Measurements from ENCODE around the gene ZBED1.

DNA sequence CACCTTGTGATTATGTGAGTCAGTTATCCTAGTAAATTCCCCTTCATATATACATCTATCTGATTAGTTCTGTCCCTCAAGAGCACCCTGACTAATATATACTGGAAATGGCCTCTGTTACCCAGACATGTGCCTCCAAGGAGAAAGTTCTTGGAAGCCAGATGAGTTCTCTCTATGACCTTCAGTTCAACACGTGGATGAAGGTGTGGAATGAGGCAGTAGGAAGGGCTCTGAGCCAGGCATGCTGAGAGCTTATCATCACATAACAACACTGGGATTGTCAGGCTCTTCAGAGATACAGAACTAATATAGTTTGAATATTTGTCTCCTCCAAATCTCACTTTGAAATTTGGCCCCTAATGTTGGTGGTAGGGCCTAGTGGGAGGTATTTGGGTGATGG lies 44.4 kb upstream of the ZBED1 start:
- no peak for TF ChIP-seq POLR2A (IDR thresholded peaks at IDR 0.05)
- TF ChIP-seq, protein P1, sequence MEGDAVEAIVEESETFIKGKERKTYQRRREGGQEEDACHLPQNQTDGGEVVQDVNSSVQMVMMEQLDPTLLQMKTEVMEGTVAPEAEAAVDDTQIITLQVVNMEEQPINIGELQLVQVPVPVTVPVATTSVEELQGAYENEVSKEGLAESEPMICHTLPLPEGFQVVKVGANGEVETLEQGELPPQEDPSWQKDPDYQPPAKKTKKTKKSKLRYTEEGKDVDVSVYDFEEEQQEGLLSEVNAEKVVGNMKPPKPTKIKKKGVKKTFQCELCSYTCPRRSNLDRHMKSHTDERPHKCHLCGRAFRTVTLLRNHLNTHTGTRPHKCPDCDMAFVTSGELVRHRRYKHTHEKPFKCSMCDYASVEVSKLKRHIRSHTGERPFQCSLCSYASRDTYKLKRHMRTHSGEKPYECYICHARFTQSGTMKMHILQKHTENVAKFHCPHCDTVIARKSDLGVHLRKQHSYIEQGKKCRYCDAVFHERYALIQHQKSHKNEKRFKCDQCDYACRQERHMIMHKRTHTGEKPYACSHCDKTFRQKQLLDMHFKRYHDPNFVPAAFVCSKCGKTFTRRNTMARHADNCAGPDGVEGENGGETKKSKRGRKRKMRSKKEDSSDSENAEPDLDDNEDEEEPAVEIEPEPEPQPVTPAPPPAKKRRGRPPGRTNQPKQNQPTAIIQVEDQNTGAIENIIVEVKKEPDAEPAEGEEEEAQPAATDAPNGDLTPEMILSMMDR (IDR thresholded peaks at IDR 0.05): no peak
